Measurements from ENCODE around the gene LMO7. TPM values are rescaled to one million over a fixed set of nuclear protein-coding genes. Genes with fewer than 3 reads are reported as not detected.
"Not testable (repeated sequence)": the region's sequence is repeated elsewhere in the genome, so short reads cannot be mapped to it uniquely, and the experiment has no call there.

LMO7 gene
- total RNA-seq, 1 experiment from 2014 or later: 14.1 TPM

GRCh38 chr13:75699062-75699461 is 62.9 kb downstream of the LMO7 start:
- no peak for DNase-seq (ENCODE audit: low spot score)

GRCh38 chr13:75699717-75700116 is 63.6 kb downstream of the LMO7 start:
- DNase-seq (ENCODE audit: low spot score): not testable (repeated sequence)

GRCh38 chr13:75700552-75700951 is 64.4 kb downstream of the LMO7 start:
- DNase-seq (ENCODE audit: low spot score): no peak

- DNase-seq (ENCODE audit: low spot score): no peak
These were observed 66.3 kb downstream of the LMO7 start for GRCh38 chr13:75702476-75702875.

GRCh38 chr13:75703769-75704168 is 67.6 kb downstream of the LMO7 start:
- DNase-seq (ENCODE audit: low spot score): no peak

- DNase-seq (ENCODE audit: low spot score): peak; percentile 2
These were observed 68.2 kb downstream of the LMO7 start for GRCh38 chr13:75704194-75704926.

- peak; percentile 6 for DNase-seq (ENCODE audit: low spot score)
These were observed 68.8 kb downstream of the LMO7 start for GRCh38 chr13:75704927-75705288.

GRCh38 chr13:75705395-75705794 is 69.3 kb downstream of the LMO7 start:
- peak; percentile 27 for DNase-seq (ENCODE audit: low spot score)

GRCh38 chr13:75705908-75706307 is 69.8 kb downstream of the LMO7 start:
- no peak for DNase-seq (ENCODE audit: low spot score)

GRCh38 chr13:75713852-75714251 is 77.7 kb downstream of the LMO7 start:
- DNase-seq (ENCODE audit: low spot score): no peak

- no peak for DNase-seq (ENCODE audit: low spot score)
These were observed 79.7 kb downstream of the LMO7 start for GRCh38 chr13:75715601-75716523.

GRCh38 chr13:75717525-75717924 is 81.4 kb downstream of the LMO7 start:
- DNase-seq (ENCODE audit: low spot score): no peak

GRCh38 chr13:75721307-75721706 is 85.2 kb downstream of the LMO7 start:
- DNase-seq (ENCODE audit: low spot score): no peak

GRCh38 chr13:75723901-75724300 is 87.8 kb downstream of the LMO7 start:
- DNase-seq (ENCODE audit: low spot score): no peak

- DNase-seq (ENCODE audit: low spot score): no peak
These were observed 88.8 kb downstream of the LMO7 start for GRCh38 chr13:75724752-75725517.

- DNase-seq (ENCODE audit: low spot score): no peak
These were observed 89.6 kb downstream of the LMO7 start for GRCh38 chr13:75725736-75726135.

GRCh38 chr13:75726306-75726705 is 90.2 kb downstream of the LMO7 start:
- DNase-seq (ENCODE audit: low spot score): no peak

GRCh38 chr13:75733113-75733512 is 97.0 kb downstream of the LMO7 start:
- DNase-seq (ENCODE audit: low spot score): not testable (repeated sequence)

GRCh38 chr13:75736173-75736572 is 100.0 kb downstream of the LMO7 start:
- no peak for DNase-seq (ENCODE audit: low spot score)

- DNase-seq (ENCODE audit: low spot score): no peak
These were observed 102.7 kb downstream of the LMO7 start for GRCh38 chr13:75738841-75739240.

- DNase-seq (ENCODE audit: low spot score): no peak
These were observed 103.2 kb downstream of the LMO7 start for GRCh38 chr13:75739244-75739868.

GRCh38 chr13:75740031-75740430 is 103.9 kb downstream of the LMO7 start:
- DNase-seq (ENCODE audit: low spot score): no peak

Measured in H4 (cell line).